HepG2 (cell line): ENCODE measurements around the gene CTDSP1. TPM values are rescaled to one million over a fixed set of nuclear protein-coding genes. Genes with fewer than 3 reads are reported as not detected.

Experiments used
- ARID2 ChIP-seq: sonication (generic); formaldehyde crosslinking; IDR thresholded peaks from 2 replicates; pipeline ENCODE4 v1.8.1; 2022; ENCODE audit warnings: mild to moderate bottlenecking, missing genetic modification reagents, borderline replicate concordance
- ETV6 ChIP-seq: sonication (generic); formaldehyde crosslinking; conservative IDR thresholded peaks from 2 replicates; pipeline ENCODE4 v1.4.0; 2020; ENCODE audit warnings: missing genetic modification reagents
- EZH2 ChIP-seq: conservative IDR thresholded peaks from 2 replicates; pipeline ENCODE4 v1.6.1; 2012; ENCODE audit warnings: mild to moderate bottlenecking, low read depth, low read length, moderate library complexity
- HCFC1 ChIP-seq: fragments of 150-350 bp; IDR thresholded peaks from 2 replicates; pipeline ENCODE4 v1.6.1; 2014; ENCODE audit warnings: low read depth, low read length
- NKX3-1 ChIP-seq: sonication (generic); formaldehyde crosslinking; IDR thresholded peaks from 2 replicates; pipeline ENCODE4 v1.5.0; 2020; ENCODE audit warnings: missing genetic modification reagents
- POGZ ChIP-seq: sonication (generic); formaldehyde crosslinking; IDR thresholded peaks from 2 replicates; pipeline ENCODE4 v1.4.0; 2020; ENCODE audit warnings: mild to moderate bottlenecking, missing genetic modification reagents
- SNRNP70 ChIP-seq: fragments of 200-400 bp; formaldehyde crosslinking; IDR thresholded peaks from 2 replicates; pipeline ENCODE4 v1.6.1; 2017; ENCODE audit warnings: mild to moderate bottlenecking, low read depth, low read length, moderate library complexity
- SOX5 ChIP-seq: IDR thresholded peaks from 2 replicates; pipeline ENCODE4 v1.6.1; 2016; ENCODE audit warnings: borderline replicate concordance
- SYNCRIP ChIP-seq: fragments of 200-400 bp; formaldehyde crosslinking; IDR thresholded peaks from 2 replicates; pipeline ENCODE4 v1.6.1; 2018; ENCODE audit warnings: mild to moderate bottlenecking, low read depth, low read length; ENCODE audit not compliant: insufficient read depth
- U2AF2 ChIP-seq: fragments of 200-400 bp; formaldehyde crosslinking; IDR thresholded peaks from 2 replicates; pipeline ENCODE4 v1.6.1; 2017; ENCODE audit warnings: low read depth, mild to moderate bottlenecking, low read length
- ZBTB21 ChIP-seq: sonication (generic); formaldehyde crosslinking; IDR thresholded peaks from 2 replicates; pipeline ENCODE4 v1.4.0; 2020; ENCODE audit warnings: missing genetic modification reagents
- ZFAT ChIP-seq: sonication (generic); formaldehyde crosslinking; conservative IDR thresholded peaks from 2 replicates; pipeline ENCODE4 v1.8.1; 2023; ENCODE audit warnings: missing genetic modification reagents, inconsistent platforms
- ZFP1 ChIP-seq: IDR thresholded peaks from 2 replicates; pipeline ENCODE4 v1.6.1; 2016
- ZNF431 ChIP-seq: sonication (generic); formaldehyde crosslinking; IDR thresholded peaks from 2 replicates; pipeline ENCODE4 v1.9.0; 2022; ENCODE audit warnings: missing genetic modification reagents, low read depth, mild to moderate bottlenecking, borderline replicate concordance
- ZNF605 ChIP-seq: sonication (generic); formaldehyde crosslinking; IDR thresholded peaks from 2 replicates; pipeline ENCODE4 v1.8.0; 2022; ENCODE audit warnings: mild to moderate bottlenecking, missing genetic modification reagents
- ZNF781 ChIP-seq: sonication (generic); formaldehyde crosslinking; IDR thresholded peaks from 2 replicates; pipeline ENCODE4 v1.5.1; 2020; ENCODE audit warnings: borderline replicate concordance, mild to moderate bottlenecking, missing genetic modification reagents; ENCODE audit errors: not compliant biosample characterization
- polyA plus RNA-seq, 8 experiments: library from polyadenylated mRNA; depleted of rRNA in 3 of 8; stranded (reverse) in 7 of 8; unstranded in 1 of 8; fragments of >200 nt; fragmentation: Illumina TruSeq in 4 of 8; extraction: Trizol in 4 of 8; gene quantifications; 2 replicates each; pipeline versions ENCODE4 v1.2.1 to v1.2.3, GENCODE V29; 2011 to 2016; ENCODE audit warnings: low read depth in 4 of 8, missing spikeins in 1 of 8, mixed read lengths in 1 of 8; ENCODE audit not compliant: insufficient read depth in 1 of 8
- total RNA-seq, 5 experiments: library from RNA; depleted of rRNA; stranded (reverse); fragments of >200 nt; fragmentation: Illumina TruSeq; extraction: Trizol; gene quantifications; 2 replicates each; pipeline ENCODE4 v1.2.3, GENCODE V29; 2016; ENCODE audit warnings: low read depth in 1 of 5
- TF ChIP-seq, protein P1 (sequence below), 2 experiments: sonication (generic) in 1 of 2; formaldehyde crosslinking in 1 of 2; IDR thresholded peaks; 2 replicates each; pipeline versions ENCODE4 v1.5.1 to v1.6.1; 2011 to 2020; ENCODE audit warnings: borderline replicate concordance in 1 of 2, low read depth in 1 of 2, low read length in 1 of 2, mild to moderate bottlenecking in 1 of 2, missing genetic modification reagents in 1 of 2, moderate library complexity in 1 of 2
- TF ChIP-seq, protein P2 (sequence below): sonication (generic); formaldehyde crosslinking; IDR thresholded peaks from 2 replicates; pipeline ENCODE4 v1.4.0; 2020; ENCODE audit warnings: mild to moderate bottlenecking, missing genetic modification reagents, borderline replicate concordance
- TF ChIP-seq, protein P3 (sequence below): IDR thresholded peaks from 2 replicates; pipeline ENCODE4 v1.6.1; 2018; ENCODE audit warnings: missing genetic modification reagents, mild to moderate bottlenecking, missing compliant biosample characterization
- TF ChIP-seq, protein P4 (sequence below): sonication (generic); formaldehyde crosslinking; IDR thresholded peaks from 2 replicates; pipeline ENCODE4 v1.5.0; 2020; ENCODE audit warnings: mild to moderate bottlenecking, missing genetic modification reagents
- TF ChIP-seq, protein P5 (sequence below): sonication (generic); formaldehyde crosslinking; IDR thresholded peaks from 2 replicates; pipeline ENCODE4 v1.5.0; 2020; ENCODE audit warnings: missing genetic modification reagents

Gene CTDSP1
- total and polyA plus RNA-seq, 2 of the 13 experiments (the other 11 are each of a cell fraction or from before 2014, with no cell fraction given) = 91.0 to 268 TPM

DNA sequence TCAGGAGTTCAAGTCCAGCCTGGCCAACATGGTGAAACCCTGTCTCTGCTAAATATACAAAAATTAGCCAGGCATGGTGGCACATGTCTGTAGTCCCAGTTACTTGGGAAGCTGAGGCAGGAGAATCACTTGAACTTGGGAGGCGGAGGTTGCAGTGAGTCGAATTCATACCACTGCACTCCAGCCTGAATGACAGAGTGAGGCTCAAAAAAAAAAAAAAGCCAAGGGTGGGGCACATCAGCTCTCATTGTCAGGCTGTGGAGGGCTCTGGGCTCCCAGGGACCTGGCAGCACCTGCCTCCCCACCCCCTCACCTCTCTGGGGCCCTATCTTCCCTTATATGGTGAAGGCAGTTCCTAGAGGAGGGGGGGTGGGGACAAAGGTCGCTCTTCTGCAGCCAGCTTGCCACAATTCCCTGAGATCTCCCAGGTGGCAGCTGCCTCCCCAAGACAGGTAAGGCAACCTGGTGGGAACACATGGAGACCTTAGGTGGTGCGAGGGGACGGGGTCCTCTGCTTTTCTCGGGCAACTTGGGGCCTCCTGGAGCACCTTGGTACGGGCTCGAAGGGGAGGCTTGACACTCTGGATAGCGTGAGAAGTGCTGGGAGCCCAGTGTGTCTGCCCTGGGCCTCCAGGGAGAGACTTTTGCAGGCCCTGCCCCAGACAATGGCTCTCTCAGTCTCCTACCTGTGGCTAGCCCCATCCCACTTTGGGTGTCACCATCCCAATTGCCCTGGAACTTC lies 19.2 kb downstream of the CTDSP1 start, which contains the start of gene VIL1 (continued):
- TF ChIP-seq, protein P1, sequence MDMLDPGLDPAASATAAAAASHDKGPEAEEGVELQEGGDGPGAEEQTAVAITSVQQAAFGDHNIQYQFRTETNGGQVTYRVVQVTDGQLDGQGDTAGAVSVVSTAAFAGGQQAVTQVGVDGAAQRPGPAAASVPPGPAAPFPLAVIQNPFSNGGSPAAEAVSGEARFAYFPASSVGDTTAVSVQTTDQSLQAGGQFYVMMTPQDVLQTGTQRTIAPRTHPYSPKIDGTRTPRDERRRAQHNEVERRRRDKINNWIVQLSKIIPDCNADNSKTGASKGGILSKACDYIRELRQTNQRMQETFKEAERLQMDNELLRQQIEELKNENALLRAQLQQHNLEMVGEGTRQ (IDR thresholded peaks at IDR 0.05; ENCODE audit: low read depth, low read length) = no peak
- TF ChIP-seq, protein P1 (CRISPR knock-in tag; IDR thresholded peaks at IDR 0.05; ENCODE audit: borderline replicate concordance) = peak; percentile 99; the same call in 1 of the 2 replicates
- TF ChIP-seq ZNF431 (CRISPR knock-in tag) (no peak), SYNCRIP (no peak), ZBTB21 (peak; percentile 21; the same call in 1 of the 2 replicates), HCFC1 (no peak), ZFAT (no peak), ETV6 (CRISPR knock-in tag) (no peak), ARID2 (no peak), ZFP1 (CRISPR knock-in tag) (no peak), EZH2 (no peak), SOX5 (peak; percentile 80), POGZ (CRISPR knock-in tag) (peak; percentile 74), U2AF2 (peak; percentile 69; the same call in 1 of the 2 replicates), ZNF781 (peak; percentile 0), SNRNP70 (no peak), NKX3-1 (CRISPR knock-in tag) (no peak), ZNF605 (peak; percentile 70; the same call in 1 of the 2 replicates)
- TF ChIP-seq, protein P2, sequence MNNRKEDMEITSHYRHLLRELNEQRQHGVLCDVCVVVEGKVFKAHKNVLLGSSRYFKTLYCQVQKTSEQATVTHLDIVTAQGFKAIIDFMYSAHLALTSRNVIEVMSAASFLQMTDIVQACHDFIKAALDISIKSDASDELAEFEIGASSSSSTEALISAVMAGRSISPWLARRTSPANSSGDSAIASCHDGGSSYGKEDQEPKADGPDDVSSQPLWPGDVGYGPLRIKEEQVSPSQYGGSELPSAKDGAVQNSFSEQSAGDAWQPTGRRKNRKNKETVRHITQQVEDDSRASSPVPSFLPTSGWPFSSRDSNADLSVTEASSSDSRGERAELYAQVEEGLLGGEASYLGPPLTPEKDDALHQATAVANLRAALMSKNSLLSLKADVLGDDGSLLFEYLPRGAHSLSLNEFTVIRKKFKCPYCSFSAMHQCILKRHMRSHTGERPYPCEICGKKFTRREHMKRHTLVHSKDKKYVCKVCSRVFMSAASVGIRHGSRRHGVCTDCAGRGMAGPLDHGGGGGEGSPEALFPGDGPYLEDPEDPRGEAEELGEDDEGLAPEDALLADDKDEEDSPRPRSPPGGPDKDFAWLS = no peak
- TF ChIP-seq, protein P3, sequence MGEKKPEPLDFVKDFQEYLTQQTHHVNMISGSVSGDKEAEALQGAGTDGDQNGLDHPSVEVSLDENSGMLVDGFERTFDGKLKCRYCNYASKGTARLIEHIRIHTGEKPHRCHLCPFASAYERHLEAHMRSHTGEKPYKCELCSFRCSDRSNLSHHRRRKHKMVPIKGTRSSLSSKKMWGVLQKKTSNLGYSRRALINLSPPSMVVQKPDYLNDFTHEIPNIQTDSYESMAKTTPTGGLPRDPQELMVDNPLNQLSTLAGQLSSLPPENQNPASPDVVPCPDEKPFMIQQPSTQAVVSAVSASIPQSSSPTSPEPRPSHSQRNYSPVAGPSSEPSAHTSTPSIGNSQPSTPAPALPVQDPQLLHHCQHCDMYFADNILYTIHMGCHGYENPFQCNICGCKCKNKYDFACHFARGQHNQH = peak; percentile 80
- TF ChIP-seq, protein P4, sequence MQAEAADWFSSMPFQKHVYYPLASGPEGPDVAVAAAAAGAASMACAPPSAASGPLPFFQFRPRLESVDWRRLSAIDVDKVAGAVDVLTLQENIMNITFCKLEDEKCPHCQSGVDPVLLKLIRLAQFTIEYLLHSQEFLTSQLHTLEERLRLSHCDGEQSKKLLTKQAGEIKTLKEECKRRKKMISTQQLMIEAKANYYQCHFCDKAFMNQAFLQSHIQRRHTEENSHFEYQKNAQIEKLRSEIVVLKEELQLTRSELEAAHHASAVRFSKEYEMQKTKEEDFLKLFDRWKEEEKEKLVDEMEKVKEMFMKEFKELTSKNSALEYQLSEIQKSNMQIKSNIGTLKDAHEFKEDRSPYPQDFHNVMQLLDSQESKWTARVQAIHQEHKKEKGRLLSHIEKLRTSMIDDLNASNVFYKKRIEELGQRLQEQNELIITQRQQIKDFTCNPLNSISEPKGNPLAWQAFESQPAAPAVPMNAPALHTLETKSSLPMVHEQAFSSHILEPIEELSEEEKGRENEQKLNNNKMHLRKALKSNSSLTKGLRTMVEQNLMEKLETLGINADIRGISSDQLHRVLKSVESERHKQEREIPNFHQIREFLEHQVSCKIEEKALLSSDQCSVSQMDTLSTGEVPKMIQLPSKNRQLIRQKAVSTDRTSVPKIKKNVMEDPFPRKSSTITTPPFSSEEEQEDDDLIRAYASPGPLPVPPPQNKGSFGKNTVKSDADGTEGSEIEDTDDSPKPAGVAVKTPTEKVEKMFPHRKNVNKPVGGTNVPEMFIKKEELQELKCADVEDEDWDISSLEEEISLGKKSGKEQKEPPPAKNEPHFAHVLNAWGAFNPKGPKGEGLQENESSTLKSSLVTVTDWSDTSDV (CRISPR knock-in tag) = 0 out of 2 replicates have a peak, but pooled peaks have one; percentile 59
- TF ChIP-seq, protein P5, sequence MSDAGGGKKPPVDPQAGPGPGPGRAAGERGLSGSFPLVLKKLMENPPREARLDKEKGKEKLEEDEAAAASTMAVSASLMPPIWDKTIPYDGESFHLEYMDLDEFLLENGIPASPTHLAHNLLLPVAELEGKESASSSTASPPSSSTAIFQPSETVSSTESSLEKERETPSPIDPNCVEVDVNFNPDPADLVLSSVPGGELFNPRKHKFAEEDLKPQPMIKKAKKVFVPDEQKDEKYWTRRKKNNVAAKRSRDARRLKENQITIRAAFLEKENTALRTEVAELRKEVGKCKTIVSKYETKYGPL (CRISPR knock-in tag) = no peak
